IPS-18c (cell line): Measurements from ENCODE around the gene NPB.

ENCODE experiments used
- H3K4me3 ChIP-seq: 2 replicates; pipeline ENCODE4 v1.7.0; 2013; ENCODE audit warnings: low read depth, mild to moderate bottlenecking, low read length, moderate library complexity; ENCODE audit not compliant: insufficient read depth
- H3K9me3 ChIP-seq: one replicate; pipeline ENCODE4 v1.6.1; 2013; ENCODE audit warnings: mild to moderate bottlenecking, low read length, moderate library complexity; ENCODE audit not compliant: control insufficient read depth, insufficient read depth

The NPB gene

DNA sequence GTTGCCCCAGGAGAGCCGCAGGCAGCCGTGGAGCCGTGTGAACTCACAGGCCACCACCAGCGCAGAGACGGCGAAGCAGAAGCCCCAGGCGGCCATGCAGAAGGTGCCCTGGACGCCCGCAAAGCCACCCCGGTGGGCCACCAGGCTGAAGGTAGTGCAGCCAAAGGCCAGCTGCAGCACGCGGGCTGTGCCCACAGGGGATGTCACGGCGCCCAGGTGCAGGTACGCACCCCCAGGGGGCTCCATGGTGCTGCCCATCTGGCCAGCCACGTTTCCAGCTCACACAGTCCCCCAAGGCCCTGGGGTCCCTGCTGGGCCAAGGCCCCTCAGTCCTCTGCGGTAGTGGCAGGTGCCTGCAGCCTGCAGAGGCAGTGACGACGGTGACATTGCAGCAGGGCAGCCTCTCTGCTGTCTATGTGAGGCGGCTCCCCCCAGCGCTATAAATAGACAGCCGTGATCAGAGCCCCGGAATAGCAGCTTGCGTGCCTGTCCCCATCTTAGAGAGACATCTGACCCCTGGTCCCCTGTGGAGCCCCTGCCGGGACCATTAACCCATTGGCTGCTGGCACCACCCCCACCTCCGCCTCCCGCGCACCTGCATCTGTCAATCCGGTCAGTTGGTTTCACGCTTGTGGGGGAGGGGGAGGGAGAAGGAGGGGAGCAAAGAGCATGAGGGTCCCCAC, 39.6 kb downstream of the NPB start:
- Histone ChIP-seq H3K9me3 (no peaks in the 10 kb centered on the region), H3K4me3 (0 out of 2 replicates have a peak overlapping the region, but pooled peaks have one; percentile 9)

DNA sequence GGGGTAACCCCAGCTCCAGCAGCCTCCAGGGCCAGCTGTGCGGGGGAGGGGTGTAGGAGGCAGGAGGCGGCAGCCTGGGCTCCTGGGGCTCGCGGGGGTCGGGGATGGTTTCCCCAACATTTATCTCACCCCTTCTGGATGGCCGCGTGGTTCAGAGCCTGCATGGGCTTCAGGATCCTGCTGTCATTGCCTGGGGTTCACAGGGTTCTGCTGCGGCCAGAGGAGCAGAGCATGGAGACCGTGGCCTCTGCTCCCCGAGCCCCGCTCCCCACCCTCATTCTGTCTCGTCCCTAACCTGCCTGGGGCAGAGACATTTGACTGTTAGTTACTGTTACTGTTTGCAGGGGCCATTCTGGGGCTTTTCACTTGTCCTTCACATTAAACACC, 40.1 kb downstream of the NPB start:
- H3K4me3 ChIP-seq = 0 out of 2 replicates have a peak overlapping the region, but pooled peaks have one; percentile 9
- H3K9me3 ChIP-seq = no peaks in the 10 kb centered on the region

DNA sequence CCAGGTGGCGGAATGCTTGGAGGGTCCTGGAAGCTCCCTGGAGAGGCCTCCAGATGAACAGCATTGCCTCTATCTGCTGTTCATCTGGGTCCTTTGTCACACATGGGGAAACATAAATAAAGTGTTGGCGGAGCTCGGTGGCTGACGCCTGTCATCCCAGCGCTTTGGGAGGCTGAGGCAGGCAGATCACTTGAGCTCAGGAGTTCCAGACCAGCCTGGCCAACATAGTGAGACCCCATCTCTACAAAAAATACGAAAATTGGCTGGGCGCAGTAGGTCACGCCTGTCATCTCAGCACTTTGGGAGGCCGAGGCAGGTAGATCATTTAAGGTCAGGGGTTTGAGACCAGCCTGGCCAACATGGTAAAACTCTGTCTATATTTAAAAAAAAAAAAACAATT, 42.8 kb downstream of the NPB start:
- Histone ChIP-seq H3K4me3 (no peak overlapping the region), H3K9me3 (no peaks in the 10 kb centered on the region)

GRCh38 chr17:81947189-81947588, 45.2 kb downstream of the NPB start, which contains the start of gene MYADML2:
Gene MYADML2 (minus strand): TSS chr17:81947233. CDS start chr17:81941741, 5,492 bp downstream.
- Histone ChIP-seq H3K4me3 (no peak within 1 kb of the TSS), H3K9me3 (no peaks in the 10 kb centered on the region)

- H3K9me3 ChIP-seq = peaks cover 2% of the 10 kb centered on the region
- no peak overlapping the region for H3K4me3 ChIP-seq
Measured at GRCh38 chr17:81948635-81949378, 46.8 kb downstream of the NPB start.

- peaks cover 2% of the 10 kb centered on the region for H3K9me3 ChIP-seq
- no peak overlapping the region for H3K4me3 ChIP-seq
Measured at GRCh38 chr17:81950501-81950900, 48.5 kb downstream of the NPB start.

DNA sequence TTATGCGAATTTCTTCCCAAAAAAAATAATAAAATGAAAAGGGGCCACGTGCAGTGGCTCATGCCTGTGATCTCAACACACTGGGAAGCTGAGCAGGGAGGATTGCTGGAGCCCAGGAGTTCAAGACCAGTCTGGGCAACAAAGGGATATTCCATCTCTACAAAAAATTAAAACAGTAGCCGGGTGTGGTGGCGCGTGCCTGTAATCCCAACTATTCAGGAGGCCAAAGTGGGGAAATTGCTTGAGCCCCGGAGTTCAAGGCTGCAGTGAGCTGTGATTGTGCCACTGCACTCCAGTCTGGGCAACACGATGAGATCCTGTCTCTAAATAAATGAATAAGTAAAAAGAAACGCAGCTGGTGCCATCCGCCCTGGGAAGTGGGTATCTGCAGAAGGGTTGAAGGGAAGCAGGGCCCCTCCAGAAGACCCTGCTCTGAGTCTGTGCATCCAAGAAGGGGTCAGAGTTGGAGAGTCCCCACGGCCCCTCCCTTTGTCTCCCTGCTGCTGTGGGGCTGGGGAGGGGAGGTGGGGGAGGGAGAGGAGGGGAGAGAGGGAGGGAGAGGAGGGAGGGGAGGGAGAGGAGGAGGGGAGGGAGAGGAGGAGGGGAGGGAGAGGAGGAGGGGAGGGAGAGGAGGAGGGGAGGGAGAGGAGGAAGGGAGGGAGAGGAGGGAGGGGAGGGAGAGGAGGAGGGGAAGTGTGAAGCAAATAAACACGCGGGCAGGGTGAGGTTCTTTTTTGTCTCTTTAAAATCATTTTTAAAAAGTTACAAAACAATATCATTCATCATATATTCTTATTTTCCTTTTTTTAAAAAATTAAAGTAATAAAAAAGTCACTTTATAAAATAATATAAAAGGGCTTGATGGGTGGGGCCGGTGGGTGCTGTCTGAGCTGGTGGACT, 50.0 kb downstream of the NPB start:
- Histone ChIP-seq H3K9me3 (peaks cover 2% of the 10 kb centered on the region), H3K4me3 (no peak overlapping the region)
